Hepatocyte (in vitro differentiated cells): ENCODE results near the gene KIFAP3.

Experiments used
- EZH2 ChIP-seq: fragments of 200-600 bp; sonication (generic); IDR thresholded peaks from 2 replicates; pipeline ENCODE4 v1.6.1; 2016; ENCODE audit warnings: antibody characterized with exemption, mild to moderate bottlenecking, borderline replicate concordance
- TF ChIP-seq, protein P1 (sequence below): fragments of 200-600 bp; sonication (generic); IDR thresholded peaks from 2 replicates; pipeline ENCODE4 v1.5.1; 2016; ENCODE audit warnings: antibody characterized with exemption, mild to moderate bottlenecking; ENCODE audit not compliant: poor library complexity

DNA sequence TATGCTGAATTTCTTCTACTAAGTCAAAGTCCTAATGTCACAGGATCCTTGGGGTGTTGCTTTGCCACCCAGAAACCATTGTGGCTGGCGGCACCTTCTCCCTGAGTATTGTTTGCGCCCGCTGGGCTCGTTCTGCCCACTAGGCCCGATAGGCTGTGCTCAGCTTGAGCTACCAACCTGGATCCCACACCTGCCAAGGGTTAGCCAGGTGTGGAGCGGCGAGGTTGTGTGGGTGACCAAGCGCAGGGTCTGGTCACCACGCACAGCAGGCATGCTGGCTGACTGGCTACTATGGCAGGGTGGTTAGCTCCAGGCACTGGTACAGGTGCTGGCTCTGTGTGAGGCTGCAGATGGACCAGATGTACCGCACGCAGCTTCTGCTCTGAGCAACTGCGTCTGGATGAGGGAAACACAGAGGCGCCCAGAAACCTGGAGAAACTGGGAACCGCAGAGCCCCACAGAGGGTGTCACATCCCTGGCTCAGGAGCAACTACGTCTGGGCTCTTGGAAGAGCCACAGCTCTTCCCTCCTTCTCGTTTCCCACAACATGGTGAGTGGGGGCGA lies 130.4 kb downstream of the KIFAP3 start:
- TF ChIP-seq, protein P1, sequence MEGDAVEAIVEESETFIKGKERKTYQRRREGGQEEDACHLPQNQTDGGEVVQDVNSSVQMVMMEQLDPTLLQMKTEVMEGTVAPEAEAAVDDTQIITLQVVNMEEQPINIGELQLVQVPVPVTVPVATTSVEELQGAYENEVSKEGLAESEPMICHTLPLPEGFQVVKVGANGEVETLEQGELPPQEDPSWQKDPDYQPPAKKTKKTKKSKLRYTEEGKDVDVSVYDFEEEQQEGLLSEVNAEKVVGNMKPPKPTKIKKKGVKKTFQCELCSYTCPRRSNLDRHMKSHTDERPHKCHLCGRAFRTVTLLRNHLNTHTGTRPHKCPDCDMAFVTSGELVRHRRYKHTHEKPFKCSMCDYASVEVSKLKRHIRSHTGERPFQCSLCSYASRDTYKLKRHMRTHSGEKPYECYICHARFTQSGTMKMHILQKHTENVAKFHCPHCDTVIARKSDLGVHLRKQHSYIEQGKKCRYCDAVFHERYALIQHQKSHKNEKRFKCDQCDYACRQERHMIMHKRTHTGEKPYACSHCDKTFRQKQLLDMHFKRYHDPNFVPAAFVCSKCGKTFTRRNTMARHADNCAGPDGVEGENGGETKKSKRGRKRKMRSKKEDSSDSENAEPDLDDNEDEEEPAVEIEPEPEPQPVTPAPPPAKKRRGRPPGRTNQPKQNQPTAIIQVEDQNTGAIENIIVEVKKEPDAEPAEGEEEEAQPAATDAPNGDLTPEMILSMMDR, result no peak
- no peak for TF ChIP-seq EZH2
